Fibroblast of peridontal ligament (primary cell): ENCODE data around the gene CCDC43.
A peak's percentile ranks its signal among the peaks of the same experiment; 100 is the strongest.
"Not testable (repeated sequence)": the region's sequence is repeated elsewhere in the genome, so short reads cannot be mapped to it uniquely, and the experiment has no call there.

Source experiments
- DNase-seq: peaks from one replicate; pipeline ENCODE4 v3.0.0-alpha.2; 2010; ENCODE audit errors: extremely low read depth

CCDC43 gene

GRCh38 chr17:44672479-44673093 is 17.0 kb downstream of the CCDC43 start:
- DNase-seq, result peak; percentile 68

- DNase-seq, result no peak
Measured at GRCh38 chr17:44666006-44666405, 23.6 kb downstream of the CCDC43 start.

DNA sequence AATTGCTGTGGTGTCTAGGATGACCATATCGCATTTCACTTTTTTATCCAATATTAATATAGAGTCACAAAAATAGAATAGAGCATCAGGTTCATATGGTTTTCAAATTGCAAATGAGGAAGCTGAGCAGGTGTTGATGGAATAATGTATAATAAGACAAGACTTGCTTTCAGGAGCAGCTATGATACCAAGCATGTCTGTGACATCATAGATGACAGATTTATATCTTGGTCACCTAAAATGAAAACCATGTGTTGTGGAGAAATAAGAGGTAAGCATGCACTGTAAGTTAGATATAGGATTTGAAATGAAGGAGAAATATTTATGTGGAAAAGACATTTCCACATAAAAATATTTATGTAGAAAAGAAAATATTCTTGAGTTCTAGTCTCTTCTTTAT is 24.7 kb downstream of the CCDC43 start:
- no peak for DNase-seq

DNA sequence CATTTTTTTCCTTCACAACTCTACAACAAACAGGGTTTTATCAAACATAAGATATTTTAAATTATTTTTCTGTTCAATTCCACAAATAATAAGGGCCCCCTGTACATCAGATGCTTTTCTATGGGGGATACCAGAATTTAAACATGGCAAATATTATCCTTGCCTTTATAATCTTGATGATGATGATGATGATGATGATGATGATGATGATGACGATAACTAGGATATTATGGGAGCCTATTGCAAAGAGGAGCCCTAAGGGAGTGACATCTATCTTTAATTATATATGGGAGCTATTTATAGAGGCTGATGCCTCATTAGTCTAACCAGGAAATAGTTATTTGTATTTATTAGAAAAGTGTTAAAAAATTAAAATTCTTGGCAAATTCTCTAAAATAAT is 26.5 kb downstream of the CCDC43 start:
- no peak for DNase-seq

- no peak for DNase-seq
Measured at GRCh38 chr17:44661835-44662234, 27.7 kb downstream of the CCDC43 start.

DNA sequence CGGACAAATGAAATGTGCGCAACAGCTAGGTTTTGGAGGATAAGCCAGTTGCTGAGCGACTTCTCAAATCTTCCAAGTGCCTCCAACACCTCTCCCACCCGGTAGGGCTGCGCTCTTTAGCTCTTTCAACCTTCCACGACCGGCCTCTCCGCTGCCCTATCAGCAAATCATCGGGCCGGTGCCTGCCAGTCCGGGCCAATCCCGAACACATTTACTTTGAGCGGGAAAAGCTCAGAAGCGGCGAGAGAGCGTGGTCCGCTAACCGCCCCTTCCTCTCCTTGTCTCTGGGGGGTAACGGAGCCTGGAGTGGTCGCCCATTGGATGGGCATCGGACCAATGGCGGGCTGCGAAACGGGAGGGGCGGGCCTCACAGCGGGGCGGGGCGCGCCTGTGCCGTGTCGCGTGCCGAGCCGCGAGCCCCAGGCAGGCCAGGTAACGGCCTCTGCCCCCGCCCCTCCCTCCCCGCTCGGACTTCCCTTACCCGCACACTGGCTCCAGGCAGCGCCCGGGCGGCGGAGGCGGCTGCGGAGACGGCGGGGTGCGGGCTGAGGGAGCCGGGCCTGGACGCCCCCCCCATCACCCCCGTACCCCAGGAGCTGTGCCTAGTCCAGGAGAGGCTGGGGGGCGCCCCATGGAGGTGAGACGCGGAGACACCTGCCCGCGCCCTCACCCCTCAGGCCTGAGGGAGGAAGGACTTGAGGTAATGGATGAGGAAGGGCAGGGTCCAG is 33.4 kb downstream of the CCDC43 start, which contains the start of gene MEIOC:
MEIOC (plus strand) TSS at position 486 of the 728 bp plus-strand sequence; CDS start at position 632, 146 bp downstream.
- DNase-seq, result no peak

- DNase-seq, result no peak
Measured at GRCh38 chr17:44653954-44654353, 35.6 kb downstream of the CCDC43 start.

DNA sequence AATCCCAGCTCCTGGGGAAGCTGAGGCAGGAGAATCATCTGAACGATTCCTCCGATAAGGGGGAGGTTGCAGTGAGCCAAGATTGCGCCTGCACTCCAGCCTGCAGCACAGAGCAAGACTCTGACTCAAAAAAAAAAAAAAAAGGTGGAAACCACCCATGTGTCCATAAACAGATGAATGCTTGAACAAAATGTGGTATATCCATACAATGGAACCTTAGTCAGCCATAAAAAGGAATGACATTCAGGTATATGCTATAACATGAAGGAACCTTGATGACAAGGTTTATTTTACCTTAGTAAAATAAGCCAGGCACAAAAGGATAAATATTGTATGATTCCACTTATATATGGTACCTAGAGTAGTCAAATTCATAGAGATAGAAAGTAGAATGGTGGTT is 36.2 kb downstream of the CCDC43 start:
- DNase-seq, result no peak

DNA sequence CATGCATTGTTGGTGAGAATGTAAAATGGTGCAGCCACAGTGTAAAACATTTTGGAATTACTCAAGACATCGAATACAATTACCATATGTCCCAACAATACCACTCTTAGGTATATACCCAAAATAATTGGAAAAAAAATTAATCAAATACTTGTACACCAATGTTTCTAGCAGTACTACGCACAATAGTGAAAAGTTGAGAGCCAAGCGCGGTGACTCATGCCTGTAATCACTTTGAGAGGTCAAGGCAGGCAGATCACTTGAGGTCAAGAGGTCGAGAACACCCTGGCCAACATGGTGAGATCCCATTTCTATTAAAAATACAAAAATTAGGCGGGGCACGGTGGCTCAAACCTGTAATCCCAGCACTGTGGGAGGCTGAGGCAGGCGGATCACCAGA is 36.8 kb downstream of the CCDC43 start:
- DNase-seq, result no peak

DNA sequence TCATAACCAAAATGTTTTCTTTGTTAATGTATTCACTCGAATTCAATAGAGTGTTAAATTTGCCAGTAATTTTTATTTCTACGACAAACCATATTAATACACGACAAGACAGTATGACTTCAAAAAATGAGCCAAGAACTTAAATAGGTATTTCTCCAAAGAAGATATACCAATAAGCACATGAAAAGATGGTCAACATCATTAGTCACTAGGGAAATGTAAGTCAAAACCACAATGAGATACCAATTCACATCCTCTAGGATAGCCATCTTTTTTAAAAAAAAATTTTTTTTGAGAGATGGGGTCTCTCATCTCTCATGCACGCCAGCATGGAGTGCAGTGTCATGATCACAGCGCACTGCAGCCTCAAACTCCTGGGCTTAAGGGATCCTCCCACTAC is 38.3 kb downstream of the CCDC43 start:
- DNase-seq, result no peak

- DNase-seq, result no peak
Measured at GRCh38 chr17:44648963-44649362, 40.6 kb downstream of the CCDC43 start.

- no peak for DNase-seq
Measured at GRCh38 chr17:44647736-44648135, 41.8 kb downstream of the CCDC43 start.

- DNase-seq, result no peak
Measured at GRCh38 chr17:44646280-44646679, 43.3 kb downstream of the CCDC43 start.

DNA sequence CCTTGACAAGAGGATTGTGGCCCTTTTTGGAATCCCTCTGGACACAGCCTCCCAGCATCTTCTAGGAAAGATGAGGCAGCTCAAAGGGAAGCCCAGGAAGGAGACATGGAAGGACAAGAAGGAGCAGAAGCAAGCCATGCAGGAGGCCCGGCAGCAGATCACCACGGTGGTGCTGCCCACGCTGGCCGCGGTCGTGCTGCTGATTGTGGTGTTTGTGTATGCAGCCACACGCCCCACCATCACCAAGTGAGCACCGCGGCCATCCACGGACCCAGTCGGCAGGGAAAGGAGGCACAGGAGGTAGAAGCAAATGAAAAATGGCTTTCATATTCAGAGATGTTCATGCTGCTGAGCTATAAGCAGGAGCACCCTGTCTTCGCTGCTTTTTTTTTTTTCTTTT is 44.2 kb downstream of the CCDC43 start:
- no peak for DNase-seq

DNA sequence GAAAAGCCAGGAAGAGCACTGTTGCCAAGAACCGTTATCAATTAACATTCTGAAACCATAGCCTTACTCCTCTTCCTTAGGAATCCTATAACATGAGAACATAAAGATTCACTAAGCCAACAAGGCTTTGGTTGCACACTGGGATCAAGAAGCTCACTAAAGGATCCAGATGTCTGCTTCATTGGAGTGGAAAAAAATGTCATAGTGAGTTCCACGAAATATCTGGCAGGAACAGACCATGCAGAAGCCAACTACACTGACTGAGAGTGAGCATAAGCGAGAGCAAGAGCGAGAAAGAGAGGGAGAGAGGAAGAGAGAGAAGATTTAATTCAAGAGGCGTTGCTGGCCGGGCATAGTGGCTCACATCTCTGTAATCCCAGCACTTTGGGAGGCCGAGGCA is 46.7 kb downstream of the CCDC43 start:
- no peak for DNase-seq

GRCh38 chr17:44637066-44637465 is 52.5 kb downstream of the CCDC43 start:
- no peak for DNase-seq

GRCh38 chr17:44636562-44636961 is 53.0 kb downstream of the CCDC43 start:
- peak; percentile 87 for DNase-seq

DNA sequence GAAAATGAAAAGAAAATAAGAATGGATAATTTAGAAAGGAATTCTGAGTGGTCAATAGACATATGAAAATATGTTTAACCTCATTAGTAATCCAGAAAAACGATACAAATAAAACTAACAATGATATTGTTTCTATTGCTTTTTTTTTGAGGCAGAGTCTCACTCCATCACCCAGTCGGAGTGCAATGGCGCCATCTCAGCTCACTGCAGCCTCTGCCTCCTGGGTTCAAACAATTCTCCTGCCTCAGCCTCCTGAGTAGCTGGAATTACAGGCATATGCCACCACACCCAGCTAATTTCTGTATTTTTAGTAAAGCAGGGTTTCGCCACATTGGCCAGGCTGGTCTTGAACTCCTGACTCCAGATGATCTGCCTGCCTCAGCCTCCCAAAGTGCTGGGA is 55.2 kb downstream of the CCDC43 start:
- DNase-seq, result not testable (repeated sequence)

GRCh38 chr17:44633998-44634397 is 55.6 kb downstream of the CCDC43 start:
- DNase-seq, result no peak

DNA sequence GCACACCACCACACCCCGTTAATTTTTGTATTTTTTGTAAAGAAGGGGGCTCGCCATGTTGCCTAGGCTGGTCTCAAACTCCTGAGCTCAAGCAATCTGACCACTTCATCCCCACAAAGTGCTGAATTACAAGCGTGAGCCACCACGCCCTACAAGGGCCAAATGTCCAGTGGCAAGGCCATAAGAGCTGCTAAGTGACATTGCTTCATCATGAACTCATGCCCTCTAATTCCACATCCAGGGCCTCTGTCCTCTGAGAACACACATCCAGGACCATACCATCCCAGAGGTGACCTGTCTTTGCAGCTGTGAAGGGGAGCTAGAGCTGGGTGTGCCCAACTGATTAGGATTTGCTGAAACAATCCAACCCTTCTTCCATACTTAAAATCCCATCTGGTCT is 58.9 kb downstream of the CCDC43 start:
- DNase-seq, result no peak

DNA sequence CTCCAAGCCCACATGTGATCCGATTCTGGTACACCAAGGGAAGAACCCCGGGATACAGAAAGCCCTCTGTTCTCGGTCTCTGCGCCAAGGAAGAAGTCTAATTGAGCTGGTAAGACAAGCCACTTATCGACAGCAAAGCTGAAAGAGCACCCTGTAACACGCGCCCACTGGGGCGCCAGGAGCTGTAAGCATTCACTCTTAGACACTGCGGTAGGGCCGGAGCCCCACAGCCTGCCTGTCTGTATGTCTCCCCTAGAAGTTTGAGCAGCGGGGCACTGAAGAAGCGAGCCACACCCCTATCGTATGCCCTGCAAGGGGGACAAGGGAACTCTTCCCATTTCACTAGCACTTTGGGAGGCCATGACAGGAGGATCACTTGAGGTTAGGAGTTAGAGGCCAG is 60.3 kb downstream of the CCDC43 start:
- DNase-seq, result no peak

DNA sequence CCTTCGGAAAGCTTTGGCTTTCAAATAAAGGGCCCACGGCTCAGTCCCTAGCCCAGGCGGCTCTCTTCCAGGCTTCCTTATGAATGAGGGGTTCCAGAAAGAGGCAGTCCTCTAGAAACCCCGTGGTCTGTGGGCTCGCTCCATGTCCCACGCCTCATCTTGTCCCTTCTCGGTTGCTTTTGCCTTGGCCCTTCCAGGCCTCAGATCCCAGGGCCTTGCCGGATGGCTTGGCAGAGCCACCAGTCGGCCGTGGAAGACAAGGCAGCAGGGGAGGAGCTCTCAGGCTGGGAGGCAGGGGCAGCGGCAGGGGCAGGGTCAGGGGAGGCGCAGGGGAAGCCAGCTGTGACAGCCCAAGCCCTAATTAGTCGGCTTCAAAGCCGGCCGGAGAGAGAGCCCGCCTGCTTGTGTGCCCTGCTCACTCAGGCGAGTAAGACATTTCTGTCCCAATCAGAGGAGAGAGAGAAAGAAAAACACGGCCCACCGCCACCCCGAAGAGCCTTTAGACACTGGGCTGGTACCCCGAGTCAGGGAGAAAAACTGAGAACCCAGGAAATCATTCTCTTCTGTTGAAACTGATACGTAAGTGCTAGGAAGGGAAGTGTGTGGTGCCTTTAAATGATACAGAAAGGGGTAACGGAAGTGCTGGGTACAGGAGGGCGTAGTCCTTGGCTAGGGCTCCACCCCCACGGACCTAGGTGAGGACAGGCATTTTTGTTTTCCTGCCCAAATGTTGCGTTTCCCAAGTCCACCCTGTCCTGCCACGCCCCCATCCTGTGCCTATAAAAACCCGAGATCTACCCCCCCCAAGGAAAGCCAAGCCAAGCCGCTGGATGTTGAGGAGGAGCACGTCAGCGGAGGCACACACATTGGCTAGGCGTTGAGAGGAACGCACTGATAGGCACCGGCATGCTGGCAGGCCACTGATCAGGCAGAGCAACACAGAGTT is 61.1 kb downstream of the CCDC43 start:
- peak; percentile 68 for DNase-seq
